GM21529 (cell line): ENCODE data around the gene ASPG.

Experiments used
- ATAC-seq: cut with Tn5 transposase; IDR thresholded peaks from one replicate; pipeline ENCODE4 v1.9.1; 2021; ENCODE audit not compliant: unreplicated experiment

ASPG gene

GRCh38 chr14:104105071-104105821 is 19.7 kb downstream of the ASPG start:
- no peak for ATAC-seq

DNA sequence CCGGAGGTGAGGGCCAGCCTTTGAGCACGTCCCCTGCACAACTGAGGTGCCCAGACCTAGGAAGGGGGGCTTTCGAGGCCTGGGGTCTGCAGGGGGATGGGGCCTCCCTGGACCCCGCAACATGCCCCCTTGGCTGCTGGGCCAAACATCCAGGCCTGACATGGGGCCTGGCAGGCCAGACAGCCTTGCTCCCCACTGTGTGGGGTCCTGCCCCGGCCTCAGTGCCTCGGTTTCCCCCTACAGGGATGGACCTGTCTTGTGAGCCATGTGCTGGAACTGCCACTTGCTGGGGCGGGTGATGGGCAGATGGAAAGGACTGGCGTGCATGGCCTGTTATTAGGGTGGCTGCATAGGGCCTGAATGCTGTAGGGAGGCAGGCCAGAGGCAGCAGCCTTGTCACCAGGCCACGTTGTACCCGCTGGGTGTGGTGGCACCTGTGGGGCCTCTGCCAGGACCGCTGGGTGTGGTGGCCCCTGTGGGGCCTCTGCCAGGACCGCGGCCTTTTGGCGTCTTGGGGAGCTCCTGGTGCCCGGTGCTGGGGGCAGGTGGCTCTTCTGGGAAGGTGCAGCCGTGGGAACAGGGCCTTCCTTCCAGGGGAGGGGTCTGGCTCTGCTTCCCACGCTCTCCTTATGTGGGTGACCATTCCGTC is 20.4 kb downstream of the ASPG start:
- no peak for ATAC-seq

- no peak for ATAC-seq
These were observed 21.0 kb downstream of the ASPG start for GRCh38 chr14:104106471-104106991.

GRCh38 chr14:104107101-104107581 is 21.6 kb downstream of the ASPG start:
- no peak for ATAC-seq

GRCh38 chr14:104107611-104108569 is 22.4 kb downstream of the ASPG start:
- ATAC-seq: no peak

DNA sequence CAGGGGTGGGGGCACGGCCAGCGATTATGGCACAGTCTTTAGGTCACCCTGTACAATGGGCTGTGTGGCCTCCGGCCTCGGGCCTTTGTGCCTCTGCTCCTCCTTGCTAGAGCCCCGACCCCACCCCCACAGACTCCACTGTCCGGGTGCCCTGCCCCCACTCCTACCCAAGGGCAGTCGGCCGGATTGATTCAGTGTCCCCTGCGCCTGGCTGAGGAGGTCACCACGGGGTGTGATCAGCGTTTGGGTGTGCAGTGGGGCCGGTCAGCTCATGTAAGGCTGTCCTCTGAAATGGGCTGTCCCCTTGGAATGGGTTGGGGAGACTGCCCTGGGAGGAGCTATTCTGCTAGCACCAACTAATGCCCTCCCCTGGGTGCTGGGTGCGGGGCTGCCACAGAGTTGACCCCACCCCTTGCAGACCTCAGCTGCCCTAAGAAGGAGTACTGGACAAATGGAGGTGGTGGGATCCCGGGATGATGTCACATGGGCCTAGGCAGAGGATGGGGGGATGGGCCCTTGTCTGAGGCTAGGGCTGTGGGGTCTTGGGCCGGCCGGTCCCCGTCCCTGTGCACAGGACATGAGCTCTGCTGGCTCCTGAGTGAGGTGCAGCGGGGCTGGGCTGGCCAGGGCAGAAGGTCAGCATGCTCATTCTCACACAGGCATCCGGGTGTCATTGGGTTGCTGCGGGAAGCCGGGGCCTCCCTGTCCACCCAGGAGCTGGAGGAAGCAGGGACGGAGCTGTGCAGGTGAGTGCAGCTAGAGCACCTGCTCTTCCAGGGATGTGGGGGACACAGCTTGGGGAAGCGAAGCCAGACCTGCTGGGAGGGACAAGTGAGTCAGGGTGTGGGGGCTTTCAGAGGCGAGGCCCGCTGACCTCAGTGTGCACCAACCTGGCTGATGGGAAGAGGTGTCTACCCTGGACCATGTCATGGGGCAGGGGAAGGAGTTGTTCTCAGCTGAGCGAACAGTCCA is 23.4 kb downstream of the ASPG start:
- ATAC-seq: no peak

DNA sequence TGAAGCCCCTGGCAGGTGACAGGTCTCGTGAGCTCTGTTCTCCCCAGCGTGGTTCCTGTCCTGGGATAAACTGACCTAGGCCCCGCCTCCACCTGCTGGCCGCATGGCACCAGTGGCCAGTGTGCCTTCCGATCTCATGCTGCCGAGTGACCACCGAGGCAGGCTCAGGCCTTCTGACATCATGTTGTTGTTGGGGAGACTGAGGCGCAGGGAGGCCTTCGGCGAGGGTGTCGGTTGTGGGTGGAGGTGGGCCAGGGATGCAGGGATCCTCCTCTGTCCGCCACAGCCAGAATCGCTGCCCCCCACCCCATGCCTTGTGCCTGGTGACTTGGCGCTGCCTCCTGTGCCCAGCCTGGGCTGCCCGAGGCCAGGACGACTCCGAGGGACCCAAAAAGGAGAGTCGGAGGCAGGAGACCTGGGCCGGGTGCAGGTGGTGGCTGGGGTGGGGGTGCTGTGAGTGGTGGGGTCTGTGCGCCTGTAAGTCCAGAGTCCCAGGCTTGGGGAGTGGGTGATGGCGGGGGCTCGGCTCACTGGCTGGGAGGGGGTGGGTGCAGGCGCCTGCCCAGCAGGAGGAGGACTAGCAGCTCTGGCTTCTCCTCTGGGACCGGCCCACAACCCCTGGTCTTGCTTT is 24.3 kb downstream of the ASPG start:
- no peak for ATAC-seq

DNA sequence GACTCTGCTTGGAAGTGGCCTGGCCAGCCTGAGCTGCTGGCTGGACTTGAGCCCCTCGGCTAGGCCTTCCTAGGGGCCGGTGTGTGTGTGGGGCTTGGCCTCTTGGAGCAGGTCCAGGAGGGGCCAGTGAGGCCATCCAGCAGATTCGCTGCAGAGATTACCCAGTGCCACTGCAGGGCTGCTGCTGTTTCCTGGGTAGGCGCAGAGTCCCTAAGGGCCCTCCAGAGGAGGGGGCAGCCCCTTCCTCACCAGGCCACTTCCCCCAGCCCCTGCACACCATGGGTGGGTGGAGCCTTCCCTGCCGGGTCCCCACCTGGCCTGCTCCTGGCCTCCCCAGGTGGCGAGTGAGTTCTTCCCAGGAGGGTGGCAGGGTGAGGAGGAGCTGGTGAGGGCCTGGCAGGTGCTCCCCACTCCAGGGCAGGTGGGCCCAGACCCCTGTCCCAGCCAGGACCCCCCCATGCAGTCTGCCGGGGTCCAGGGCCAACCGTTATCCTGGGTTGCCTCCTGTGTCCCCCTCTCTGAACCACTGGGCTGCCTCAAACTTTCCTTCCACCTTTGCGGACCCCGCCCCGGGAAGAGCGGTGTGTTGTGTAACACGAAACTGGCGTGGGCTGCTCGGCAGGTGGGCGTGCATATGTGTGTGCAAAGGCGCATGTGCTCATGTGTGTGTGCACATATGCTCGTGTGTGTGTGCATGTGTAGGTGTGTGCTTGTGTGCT is 25.1 kb downstream of the ASPG start:
- no peak for ATAC-seq

GRCh38 chr14:104111301-104112112 is 26.0 kb downstream of the ASPG start:
- ATAC-seq: no peak

GRCh38 chr14:104112113-104112505 is 26.6 kb downstream of the ASPG start:
- no peak for ATAC-seq

DNA sequence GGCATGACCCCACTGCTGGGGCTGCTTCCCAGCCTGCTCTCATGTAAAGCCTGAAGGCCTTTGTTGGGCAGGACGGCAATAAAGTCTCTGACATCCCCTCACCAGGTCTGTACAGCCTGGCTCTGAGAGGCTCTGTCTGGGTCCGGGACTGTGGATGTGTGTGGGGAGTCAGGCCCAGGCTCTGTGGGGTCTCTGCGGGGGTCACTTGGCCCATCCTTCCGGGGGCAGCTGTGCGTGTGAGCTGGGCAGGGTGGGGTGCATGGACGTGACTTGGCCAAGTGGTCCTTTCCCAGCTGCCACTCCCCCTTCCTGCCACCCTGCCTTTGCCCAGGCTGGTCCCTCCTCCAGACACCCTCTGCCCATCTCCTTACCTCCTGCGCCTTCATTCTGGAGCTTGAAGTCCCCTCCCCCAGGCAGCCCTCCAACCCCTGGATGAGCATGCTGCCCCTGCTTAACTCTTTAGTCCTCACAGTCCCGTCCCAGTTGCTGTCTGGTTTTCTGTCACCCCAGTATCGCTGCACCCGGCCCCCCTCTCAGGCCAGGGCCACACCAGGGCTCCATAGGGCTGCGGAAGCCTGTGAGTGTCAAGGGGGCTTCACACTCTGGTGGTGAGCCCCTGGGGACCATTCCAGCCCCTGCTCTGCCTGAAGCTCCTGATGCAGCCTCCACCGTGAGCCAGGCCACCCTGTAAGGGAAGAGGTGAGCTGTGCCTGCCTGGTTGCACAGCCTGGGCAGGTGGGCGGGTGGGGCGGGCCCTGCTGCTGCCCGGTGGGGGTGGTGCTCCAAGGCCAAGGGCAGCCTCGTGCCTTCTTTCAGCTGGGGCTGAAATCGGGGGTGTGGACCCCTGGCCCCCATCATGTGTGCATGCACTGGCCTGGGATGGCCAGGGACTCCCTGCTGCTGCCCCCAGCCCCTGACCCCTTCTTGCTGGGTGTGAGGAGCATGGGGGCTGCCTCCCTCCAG is 27.4 kb downstream of the ASPG start:
- ATAC-seq: no peak

DNA sequence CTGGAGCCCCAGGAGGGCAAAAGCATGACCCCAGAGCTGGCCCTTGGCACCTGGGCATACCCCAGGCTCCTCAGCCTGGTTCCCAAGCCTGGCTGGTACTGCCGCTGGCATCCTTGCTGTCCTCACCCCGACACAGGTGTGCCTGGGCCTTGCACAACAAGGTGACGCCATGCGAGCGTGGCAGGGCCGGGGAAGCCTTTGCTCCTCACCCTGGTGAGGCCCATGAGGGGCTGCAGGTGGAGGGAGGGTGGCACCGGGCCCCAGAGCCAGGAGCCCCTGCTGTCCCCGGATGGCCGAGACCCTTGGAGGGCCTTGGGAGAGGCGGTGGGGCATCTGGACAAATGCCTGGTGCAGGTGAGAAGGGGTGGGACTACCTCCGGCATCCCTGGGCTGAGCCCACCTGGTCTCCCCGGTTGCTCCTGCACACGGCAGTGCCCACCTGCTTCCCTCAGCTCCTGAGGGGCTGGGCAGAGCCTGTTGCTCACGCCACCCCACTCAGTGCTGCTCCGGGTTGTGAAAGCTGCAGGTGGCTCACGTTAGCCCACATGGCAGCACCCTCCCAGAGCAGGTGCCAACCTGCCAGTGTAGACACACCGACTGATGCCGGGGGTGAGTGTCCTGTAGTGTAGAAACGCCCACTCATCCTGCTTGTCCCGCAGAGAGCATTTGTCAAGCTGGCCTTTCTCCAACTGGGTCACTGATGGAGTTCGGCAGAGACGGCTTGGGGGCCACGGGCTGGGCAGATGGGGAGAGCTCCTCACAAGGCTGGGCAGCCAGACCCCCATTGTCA is 28.3 kb downstream of the ASPG start:
- no peak for ATAC-seq

- no peak for ATAC-seq
These were observed 29.1 kb downstream of the ASPG start for GRCh38 chr14:104114421-104115130.

GRCh38 chr14:104115131-104115600 is 29.7 kb downstream of the ASPG start:
- no peak for ATAC-seq

GRCh38 chr14:104115691-104116287 is 30.3 kb downstream of the ASPG start:
- ATAC-seq: no peak
